HuH-7.5 (cell line): ENCODE measurements around the gene DTD1.

ENCODE experiments used
- DNase-seq: peaks from one replicate; pipeline ENCODE4 v3.0.0; 2011; ENCODE audit warnings: low spot score

Gene DTD1

DNA sequence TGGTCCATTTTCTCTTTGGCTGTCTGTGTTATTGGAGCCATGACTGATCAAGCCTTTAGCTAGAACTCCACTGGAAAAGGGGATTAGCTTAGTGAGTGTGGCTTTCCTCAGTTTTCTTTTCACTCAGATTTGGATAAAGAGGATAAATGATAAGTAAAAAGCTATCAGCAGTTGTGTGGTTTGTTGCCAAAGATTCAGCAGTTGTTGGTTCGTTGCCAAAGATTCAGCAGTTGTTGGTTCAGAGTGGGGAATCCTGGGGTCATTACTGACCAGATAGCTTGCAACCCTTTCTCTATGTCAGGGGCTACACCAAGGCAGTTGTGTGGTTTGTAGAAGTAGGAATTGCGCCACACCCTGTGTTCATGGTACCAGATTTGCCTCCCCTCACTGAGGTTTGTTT, 118.1 kb downstream of the DTD1 start:
- DNase-seq = no peak

DNA sequence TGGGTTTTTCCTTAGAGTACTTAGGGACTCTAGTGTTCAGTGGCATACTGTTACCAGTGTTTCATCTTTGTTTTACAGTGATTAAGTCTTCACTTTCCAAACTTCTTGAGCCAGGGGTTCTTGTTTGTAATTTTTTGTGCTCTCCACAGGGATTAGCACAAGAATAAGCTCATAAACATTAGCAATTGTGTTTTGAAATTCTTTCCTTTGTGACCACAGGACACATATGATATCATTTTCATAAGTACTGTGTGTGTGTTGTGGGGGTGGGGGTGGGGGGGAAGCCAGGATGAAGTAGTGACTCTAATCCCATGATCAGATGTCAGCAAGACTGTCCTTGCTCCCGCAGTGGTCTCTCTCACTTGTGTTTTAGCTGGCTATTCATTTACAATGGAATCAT, 124.3 kb downstream of the DTD1 start:
- DNase-seq = no peak

DNA sequence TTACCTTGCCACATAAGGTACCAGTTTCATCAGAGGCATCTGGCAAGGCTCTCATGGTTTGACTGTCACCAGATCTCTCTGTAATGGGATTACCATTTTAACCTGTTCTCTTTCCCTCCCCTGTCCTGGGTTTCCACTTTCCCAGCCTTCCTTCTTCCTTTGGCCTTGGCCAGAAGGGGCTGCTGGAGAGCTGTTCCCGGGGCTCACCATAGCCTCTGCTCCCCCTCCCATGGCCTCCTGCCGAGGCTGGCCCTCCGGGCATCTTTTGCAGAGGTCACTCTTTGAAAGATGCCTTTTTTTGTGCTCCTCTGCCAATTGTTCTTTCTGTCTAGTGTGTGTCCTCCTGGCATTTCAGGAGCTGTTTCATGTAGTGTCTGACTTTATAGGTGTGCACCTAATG, 125.0 kb downstream of the DTD1 start:
- DNase-seq = no peak

DNA sequence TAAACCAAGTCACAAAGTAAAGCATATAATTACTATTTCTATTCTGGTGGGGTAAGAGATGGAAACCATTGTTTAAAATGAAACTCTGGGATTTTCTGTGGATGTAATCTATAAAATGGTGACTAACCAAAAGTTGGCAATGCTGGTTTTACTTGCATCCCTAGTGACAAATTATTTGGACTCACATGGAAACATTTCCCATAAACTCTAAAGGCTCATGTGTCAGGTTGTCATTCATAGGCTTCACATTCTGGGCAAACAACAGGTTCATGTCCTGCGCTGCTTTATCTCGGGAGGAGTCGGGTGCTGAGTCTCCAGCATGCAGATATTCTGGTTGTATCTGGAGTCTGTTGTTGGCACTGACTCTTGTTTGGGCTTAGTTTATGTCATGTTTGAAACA, 127.7 kb downstream of the DTD1 start:
- no peak for DNase-seq

DNA sequence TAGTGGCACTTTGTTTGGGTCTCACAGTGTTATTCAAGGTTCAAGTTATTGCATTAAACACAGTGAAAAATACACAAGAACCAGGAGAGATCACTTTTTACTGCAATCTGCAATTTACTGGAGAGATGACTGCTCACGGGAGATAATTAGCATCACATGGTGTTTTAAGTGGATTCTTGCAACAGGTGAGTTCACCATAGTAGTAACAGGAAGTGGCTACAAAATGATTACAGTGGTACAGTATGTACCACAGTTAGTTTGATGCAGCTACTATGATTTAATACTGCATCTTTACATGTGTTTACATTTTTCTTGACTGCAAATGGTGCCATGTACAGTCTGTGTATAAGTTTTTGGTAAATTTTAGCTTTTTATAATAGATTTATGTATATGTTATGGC, 129.2 kb downstream of the DTD1 start:
- no peak for DNase-seq

DNA sequence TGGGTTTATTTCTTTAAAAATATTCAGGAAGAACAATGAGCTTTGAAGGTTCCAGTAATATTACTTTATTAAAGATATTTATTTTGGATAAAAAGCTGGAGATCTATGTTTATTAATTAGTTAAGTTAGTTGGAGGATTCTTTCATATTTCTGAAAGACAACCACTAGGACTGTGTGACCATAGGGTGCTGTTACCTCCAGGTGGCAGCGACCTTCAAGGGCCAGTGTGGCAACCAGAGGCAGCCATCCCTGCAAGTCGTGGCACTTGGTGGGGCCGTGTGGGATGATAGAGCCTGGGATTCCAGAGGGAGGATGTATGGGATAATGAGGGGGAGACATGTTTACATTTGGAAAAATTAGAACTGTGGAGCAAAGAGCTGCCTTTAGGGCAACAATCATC, 130.3 kb downstream of the DTD1 start:
- no peak for DNase-seq

DNA sequence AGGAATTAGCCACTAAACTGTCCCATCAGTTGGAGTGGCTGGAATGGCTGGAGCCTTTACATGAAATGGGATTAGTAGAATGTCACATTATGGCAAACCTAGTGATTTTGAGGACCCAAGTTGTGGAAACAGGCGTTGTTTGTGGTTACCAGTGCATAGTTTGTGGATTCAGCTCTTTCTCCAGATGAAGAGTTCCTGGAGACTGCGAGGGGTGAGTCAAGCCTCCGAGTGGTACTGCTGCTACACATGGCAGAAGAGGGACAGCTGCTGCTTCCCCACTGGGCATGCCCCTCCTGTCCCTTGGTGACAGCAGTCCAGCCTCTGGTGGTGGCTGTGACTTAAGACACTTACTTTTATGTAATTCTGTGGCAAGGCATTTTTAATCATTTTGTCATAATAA, 131.6 kb downstream of the DTD1 start:
- no peak for DNase-seq

DNA sequence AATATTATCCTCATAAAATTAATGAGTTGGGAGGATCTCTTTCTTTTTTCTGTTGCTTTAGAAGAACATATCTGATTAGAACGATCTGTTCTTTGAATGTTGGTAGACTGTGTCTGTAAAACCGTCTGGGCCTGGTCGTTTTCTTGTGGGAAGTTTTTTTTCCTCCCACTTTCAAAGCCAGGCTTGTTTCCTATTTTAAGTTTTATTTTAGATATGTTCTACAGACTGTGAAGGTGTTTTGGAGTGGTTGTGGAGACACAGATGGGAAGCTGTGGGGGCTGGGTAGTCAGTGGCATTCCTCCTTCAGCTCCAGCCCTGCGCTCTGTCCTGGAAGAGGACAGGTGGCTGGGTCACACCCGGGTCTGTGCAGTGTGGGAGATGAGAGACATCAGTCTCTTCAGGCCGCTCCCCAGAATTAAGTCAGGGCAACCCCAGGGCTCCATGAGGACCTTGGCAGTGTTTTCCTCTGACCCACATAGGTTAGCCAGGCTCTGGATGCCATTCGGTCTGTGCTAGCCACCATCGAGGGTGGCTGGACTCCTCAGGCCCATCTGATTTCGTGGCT, 133.8 kb downstream of the DTD1 start:
- DNase-seq = no peak

DNA sequence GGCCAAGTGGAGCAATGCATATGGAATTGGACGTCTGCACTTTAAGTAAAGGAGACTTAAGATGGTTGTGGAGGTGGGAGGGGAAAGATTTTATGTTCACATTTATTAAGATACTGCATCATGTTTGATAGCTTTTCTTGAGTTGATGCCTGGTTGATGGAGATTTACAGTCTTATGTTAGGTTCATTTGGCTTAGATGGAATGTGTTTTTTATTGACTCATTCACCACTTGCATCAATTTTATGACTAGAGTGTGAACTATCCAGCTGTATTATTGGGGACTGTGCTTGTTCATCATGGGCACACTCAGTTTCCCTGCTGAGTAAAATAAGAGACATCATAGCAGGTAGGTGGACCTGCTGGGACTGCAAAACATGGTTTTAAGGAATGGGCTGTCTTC, 134.5 kb downstream of the DTD1 start:
- DNase-seq = no peak

DNA sequence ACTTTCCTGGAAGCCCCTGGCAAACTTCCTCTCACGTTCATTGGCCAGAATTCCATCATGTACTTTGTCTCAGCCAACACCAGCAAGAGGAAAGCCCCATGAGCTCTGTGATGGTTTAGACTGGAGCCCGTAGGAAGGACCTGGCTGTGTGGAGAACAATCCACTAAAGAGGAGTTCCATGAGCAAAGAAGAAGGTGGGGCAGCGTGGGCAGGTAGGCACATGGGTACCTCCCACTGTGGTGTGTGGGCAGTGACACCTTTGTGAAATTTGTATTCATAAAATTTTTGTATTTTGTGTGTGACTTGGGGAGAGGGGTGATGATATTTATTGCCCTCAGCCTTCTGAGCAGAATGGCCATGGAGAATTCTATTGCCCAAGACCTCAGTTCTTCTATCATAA, 136.2 kb downstream of the DTD1 start:
- DNase-seq = no peak

DNA sequence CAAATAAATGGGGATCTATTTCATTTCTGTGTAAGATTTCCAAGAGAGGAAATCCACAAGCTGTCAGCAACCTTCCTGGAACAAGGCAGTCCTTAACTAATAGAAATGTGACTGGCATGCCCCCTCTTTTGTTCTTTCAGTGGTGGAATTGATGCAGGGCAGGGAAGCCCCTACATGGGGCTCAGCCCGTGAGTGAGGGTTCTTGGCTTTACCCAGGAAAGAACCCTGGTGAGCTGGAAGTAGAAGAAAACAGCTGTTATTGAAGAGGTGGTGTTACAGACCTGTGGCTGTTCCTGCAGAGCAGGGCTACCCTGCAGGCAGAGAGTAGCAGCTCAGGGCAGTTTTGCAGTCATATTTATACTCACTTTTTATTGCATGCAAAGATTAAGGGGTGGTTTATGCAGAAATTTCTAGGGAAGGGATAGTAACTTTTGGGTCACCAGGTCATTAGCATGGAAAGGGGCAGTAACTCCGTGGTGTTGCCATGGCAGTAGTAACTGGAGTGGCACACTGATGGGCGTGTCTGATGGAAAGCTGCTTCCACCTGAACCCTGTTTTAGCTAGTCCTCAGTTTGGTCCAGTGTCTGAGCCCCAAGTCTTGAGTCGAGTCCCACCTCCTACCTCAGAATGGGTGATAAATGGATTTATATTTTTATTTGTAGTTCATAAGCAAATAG, 137.1 kb downstream of the DTD1 start:
- no peak for DNase-seq

DNA sequence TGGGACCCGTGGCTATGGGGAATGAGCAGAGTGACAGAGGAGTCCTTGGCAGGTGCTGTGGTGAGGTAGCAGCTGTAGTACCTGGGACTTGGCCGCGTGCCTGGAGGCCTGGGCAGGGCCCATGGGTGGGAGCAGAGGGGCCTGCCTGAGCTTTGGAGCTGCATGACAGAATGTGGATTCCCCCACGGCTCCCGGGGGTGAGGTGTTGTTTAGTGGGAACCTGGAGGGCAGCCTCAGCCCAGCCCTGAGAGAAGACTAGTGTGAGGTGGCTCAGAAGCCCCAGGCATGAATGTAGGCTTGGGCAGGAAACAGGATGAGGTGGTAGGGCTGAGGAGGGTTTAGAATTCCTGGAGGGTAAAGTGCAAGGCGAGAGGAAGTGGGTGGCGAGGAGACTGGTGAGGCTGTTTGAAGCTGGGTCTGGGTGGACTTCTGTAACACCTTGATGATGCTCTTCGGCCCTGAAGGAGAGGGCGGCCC, 139.2 kb downstream of the DTD1 start:
- DNase-seq = no peak

DNA sequence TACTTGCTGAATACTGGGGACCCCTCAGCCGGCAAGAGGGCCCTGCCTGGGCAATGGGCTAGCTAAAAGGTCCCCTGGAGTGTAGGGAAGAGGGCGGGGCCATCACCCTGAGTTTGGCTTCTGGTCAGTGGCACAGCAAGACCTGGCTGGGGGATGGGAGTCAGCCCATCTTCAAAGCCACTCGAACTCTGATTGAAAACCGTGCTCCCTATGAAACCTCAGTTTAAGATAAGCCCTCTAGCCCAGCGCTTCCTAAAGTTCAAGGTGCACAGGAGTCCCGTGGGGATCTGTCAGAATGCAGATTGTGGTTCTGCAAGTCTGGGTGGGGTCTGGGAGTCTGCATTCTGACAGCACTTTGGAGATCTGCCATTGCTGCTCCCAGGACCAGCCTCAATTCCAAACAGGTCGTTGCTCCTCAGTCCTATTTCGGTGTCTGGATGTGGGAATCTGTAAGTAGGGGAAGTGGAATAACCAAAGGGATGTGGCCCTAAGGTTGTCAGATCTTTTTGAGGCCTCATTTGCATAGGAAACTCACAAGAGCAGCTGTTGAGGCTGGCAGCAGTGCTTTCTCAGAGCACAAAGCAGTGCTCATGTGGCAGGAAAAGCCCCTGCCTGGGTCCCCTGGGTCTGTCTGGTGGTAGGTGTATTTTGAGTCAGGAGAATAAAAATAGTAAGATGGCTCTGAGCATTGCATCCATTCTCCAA, 140.5 kb downstream of the DTD1 start:
- no peak for DNase-seq

DNA sequence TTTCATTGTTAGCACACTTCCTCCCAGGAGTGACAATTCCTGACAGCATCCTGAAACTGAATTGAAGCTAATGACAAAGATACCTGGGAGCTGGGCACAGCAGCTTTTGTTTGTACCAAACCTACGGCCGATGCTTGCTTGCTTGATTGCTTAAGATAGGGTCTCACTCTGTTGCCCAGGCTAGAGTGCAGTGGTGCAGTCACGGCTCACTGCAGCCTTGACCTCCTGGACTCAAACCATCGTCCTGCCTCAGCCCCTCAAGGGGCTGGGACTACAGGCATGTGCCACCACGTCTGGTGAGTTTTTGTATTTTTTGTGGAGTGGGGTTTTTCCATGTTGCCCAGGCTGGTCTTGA, 141.0 kb downstream of the DTD1 start:
- no peak for DNase-seq

DNA sequence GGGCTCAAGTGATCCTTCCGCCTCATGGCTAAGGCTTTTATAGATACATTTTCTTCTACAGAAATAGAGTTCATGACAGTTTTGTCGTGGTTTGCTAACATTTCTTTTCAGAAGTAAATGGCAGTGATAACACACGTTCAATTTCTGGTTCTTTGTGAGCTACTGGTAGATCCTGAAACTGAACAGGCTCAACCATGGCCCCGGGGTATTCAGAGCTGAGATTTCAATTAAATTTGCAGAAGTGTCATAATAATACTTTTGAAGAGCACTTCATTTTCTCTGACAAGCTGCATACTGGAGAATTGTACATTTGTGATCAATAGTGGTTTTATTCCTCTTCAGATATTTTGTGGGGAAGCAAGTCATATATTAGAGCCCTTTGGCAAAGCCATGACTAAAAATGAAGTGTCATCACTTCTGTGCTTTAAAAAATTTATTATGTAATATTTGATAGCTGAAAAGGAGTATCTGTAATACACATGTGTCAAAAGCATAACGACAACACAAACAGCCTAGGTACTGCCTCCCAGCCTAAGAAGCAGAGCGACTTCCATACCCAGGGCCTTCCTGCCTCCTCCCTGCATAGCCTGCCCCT, 141.5 kb downstream of the DTD1 start:
- DNase-seq = no peak

DNA sequence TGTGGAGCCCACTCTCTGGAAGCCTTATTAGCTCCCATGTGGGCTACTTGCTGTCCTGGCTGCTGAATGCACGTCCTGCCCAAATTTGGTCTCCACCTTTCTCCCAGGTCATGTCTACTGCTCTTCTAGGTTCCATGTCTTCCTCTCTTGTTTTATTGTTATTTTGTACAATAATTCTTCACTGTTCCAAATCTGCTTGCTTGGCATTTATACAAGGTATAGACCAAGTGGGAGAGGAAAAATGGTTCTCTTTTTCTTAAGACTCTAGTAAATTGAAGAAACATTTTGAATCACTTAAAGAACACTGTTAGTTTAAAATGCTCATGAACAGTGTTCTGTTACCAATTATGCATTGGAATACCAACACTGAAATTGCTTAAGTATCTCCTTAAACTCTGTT, 144.1 kb downstream of the DTD1 start:
- DNase-seq = no peak

DNA sequence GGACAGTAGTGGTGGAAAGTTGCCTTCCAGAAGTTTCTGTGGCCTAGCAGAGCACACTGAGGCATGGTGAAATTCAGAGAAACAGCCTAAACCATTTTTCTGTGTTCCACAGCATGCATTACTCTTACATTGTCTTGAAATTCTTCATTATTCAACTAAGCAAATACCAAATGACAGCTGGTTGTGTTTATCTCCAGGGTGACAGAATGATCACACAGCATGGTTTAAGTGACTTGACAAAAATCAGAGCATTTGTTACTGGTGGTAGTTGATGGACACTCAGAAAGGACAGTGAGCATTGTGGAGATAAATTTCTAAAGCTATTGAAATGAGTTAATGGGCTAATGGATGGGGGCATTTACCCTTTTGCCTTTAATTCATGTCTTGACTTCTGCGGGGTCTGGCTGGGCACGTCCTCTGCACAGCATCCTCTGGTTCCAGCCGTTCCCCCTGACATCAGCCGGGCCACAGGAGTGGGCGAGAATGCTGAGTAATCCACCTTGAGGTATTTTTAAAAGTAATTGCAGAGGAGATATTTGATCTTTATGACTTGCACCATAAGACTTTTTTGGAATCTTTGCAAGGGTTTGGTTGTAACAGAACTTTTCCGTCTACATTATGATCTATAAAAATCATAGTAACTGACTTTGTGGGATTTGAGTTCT, 146.8 kb downstream of the DTD1 start:
- no peak for DNase-seq

DNA sequence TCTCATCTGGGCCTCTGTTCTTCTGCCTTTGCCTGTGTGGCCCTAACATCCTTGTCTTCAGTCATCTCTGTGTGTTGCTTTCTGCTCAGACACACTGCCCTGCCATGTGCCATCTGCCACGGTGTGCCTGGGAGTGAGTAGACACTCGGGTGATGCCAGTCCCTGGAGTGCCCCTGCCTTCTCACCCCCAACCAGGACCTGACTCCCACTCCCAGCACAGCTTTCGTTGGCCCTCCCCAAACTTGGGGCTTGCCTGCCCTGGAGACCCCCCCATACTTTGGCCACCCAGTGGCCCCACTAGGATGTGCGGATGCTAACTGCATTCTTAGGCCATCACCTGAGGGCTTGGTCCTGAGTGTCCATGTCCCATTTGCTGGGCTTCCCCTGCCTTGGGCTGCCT, 149.3 kb downstream of the DTD1 start:
- no peak for DNase-seq

DNA sequence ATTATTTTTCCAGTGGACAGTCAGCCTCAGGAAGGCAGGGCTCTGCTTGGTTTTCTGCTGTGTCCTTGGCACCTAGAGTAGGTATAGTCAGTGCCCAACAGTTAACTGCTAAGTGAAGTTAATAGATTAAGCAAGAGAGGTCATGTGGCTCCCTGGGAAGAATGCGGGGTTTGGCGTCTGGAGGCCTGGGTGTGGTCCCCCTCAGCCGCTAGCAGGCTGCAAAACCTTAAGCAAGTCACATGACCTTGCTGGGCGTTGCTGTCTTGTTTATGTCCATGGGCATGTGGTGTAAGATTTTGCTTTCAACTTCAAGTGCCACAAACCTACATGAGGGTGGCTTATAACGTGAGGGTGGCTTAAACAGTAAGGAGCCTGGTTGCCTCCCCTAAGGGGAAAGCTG, 150.2 kb downstream of the DTD1 start:
- no peak for DNase-seq

DNA sequence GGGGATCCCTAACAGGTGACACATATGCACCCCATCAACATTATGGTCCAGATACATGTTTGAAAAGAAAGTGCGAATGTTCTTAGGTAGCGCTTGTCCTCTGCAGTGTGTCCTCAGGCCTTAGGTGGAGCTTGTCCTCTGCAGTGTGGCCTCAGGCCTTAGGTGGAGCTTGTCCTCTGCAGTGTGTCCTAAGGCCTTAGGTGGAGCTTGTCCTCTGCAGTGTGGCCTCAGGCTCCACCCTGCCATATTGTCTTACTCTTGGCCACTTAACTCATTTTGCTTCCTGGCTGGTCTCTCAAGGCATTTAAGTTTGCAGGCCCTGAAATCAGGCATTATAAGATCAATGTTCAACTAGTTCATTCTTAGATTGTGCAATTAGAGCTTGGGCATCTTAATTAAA, 151.0 kb downstream of the DTD1 start:
- no peak for DNase-seq

DNA sequence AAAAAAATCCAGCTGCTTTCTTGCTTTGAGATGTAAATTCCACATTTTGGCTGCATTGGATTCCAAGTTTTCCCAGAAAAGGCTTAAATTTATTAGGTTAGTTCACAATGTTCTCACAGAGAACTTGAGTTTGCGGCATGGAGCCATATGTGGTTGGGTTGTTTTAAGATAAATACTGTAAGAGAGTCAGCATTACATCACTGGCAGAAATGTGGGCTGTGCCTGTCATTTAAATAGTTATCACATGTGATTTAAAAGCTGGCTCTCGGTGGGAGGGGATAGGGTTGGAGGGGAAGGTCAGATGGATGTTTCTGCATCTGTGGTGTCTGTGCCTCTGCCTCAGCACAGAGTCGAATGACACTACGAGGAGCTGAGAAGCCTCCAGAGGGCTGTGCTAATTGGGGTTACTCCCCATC, 151.9 kb downstream of the DTD1 start:
- DNase-seq = no peak

DNA sequence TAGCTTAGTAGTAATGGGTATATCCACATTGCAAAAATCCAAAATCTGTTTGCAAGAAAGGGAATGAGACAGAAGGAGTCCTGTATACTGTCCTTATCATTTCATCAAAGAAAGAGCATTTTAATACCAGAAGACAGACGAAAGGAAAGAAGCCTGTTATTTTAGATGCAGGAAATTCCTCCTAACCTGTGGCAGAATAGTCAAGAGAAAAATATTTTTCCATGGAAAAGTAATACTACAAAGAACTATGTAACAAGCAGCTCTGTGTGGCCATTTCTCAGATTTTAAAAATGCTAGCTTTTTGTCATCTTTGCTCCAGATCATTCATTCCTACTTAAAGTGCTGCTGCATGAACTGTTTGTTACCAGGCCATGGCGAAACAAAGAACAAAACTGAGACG, 152.9 kb downstream of the DTD1 start:
- DNase-seq = no peak

DNA sequence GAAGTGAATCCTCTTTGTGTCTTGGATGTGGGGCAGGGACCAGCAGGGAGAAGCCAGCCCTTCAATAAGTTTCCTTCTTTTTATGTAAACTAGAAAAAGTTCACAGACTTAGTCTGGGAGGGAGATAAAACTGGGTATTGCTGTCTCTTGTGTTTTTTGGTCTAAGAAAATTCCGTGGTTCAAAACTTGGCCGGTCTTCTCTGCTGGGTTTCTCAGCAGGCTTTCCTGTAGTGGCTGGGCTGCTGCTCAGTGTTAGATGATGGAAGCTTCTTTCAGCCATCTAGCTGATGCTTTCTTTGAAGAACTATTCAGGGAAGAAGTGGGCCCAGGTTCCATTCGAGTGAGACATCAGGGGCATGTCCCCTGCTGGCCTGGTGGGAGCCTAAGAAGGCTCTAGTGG, 155.0 kb downstream of the DTD1 start:
- no peak for DNase-seq
